HEK293 (cell line): Measurements from ENCODE around the gene FZD10.

ENCODE experiments used
- CTCF ChIA-PET: fragments of 350-600 bp; formaldehyde crosslinking; extraction: SDS; loops from one replicate; lab custom pipeline; 2021; ENCODE audit warnings: antibody characterized with exemption; lab: Yijun Ruan, JAX
- POLR2A ChIA-PET: fragments of 300-600 bp; formaldehyde crosslinking; extraction: SDS; loops from one replicate; lab custom pipeline; 2020; ENCODE audit warnings: antibody characterized with exemption, inconsistent platforms; lab: Yijun Ruan, JAX
- H3K27ac ChIP-seq: fragments of 200-500 bp; sonication (Bioruptor generic); 2 replicates; pipeline ENCODE4 v1.5.1; 2014; ENCODE audit warnings: low read depth, low read length, control low read depth, inconsistent platforms; ENCODE audit errors: extremely low read depth
- H3K36me3 ChIP-seq, 2 experiments: fragments of 200-500 bp in 1 of 2; sonication (Bioruptor generic) in 1 of 2; 1 replicate in 1 of 2; 2 replicates in 1 of 2; pipeline ENCODE4 v1.5.1; 2014 to 2017; ENCODE audit warnings: inconsistent platforms in 2 of 2, low read length in 2 of 2; ENCODE audit not compliant: control insufficient read depth in 2 of 2, insufficient read depth in 1 of 2
- H3K4me1 ChIP-seq: fragments of 200-500 bp; sonication (Bioruptor generic); 2 replicates; pipeline ENCODE4 v1.5.1; 2014; ENCODE audit warnings: mild to moderate bottlenecking, low read length, inconsistent platforms; ENCODE audit not compliant: control insufficient read depth, insufficient read depth
- H3K4me3 ChIP-seq: 2 replicates; pipeline ENCODE4 v1.5.1; 2011; ENCODE audit warnings: low read depth, mild to moderate bottlenecking, control low read depth, low read length, moderate library complexity
- H3K9me3 ChIP-seq: fragments of 200-500 bp; sonication (Bioruptor generic); 2 replicates; pipeline ENCODE4 v1.5.1; 2014; ENCODE audit warnings: low read depth, low read length, inconsistent platforms; ENCODE audit not compliant: control insufficient read depth, insufficient read depth
- HOXC10 ChIP-seq: sonication (generic); formaldehyde crosslinking; IDR thresholded peaks from 2 replicates; pipeline ENCODE4 v1.8.1; 2023; ENCODE audit warnings: mild to moderate bottlenecking, missing genetic modification reagents
- KLF10 ChIP-seq: fragments of 450-650 bp; IDR thresholded peaks from 2 replicates; pipeline ENCODE4 v1.5.1; 2018; ENCODE audit warnings: missing biosample characterization, mild to moderate bottlenecking, missing genetic modification characterization
- KLF7 ChIP-seq: fragments of 450-650 bp; formaldehyde crosslinking; IDR thresholded peaks from 2 replicates; pipeline ENCODE4 v1.5.1; 2016; ENCODE audit warnings: missing biosample characterization, missing genetic modification characterization, borderline replicate concordance
- MEIS1 ChIP-seq: sonication (generic); formaldehyde crosslinking; IDR thresholded peaks from 2 replicates; pipeline ENCODE4 v1.8.1; 2022; ENCODE audit warnings: missing genetic modification reagents, mild to moderate bottlenecking, borderline replicate concordance
- MYNN ChIP-seq: fragments of 450-650 bp; formaldehyde crosslinking; IDR thresholded peaks from 2 replicates; pipeline ENCODE4 v1.5.1; 2016; ENCODE audit warnings: missing biosample characterization, missing genetic modification characterization, borderline replicate concordance
- PRDM10 ChIP-seq: fragments of 450-650 bp; formaldehyde crosslinking; IDR thresholded peaks from 2 replicates; pipeline ENCODE4 v1.5.1; 2016; ENCODE audit warnings: missing biosample characterization, missing genetic modification characterization
- SCRT1 ChIP-seq: fragments of 450-650 bp; formaldehyde crosslinking; IDR thresholded peaks from 2 replicates; pipeline ENCODE4 v1.5.1; 2016; ENCODE audit warnings: missing biosample characterization, missing genetic modification characterization, borderline replicate concordance
- SP2 ChIP-seq: fragments of 450-650 bp; formaldehyde crosslinking; IDR thresholded peaks from 2 replicates; pipeline ENCODE4 v1.5.1; 2016; ENCODE audit warnings: missing biosample characterization, missing genetic modification characterization
- WT1 ChIP-seq: fragments of 450-650 bp; formaldehyde crosslinking; IDR thresholded peaks from 2 replicates; pipeline ENCODE4 v1.5.1; 2016; ENCODE audit warnings: missing biosample characterization, missing genetic modification characterization
- ZBTB1 ChIP-seq: fragments of 450-650 bp; formaldehyde crosslinking; IDR thresholded peaks from 2 replicates; pipeline ENCODE4 v1.5.1; 2016; ENCODE audit warnings: missing biosample characterization, missing genetic modification characterization
- ZEB2 ChIP-seq: fragments of 450-650 bp; formaldehyde crosslinking; IDR thresholded peaks from 2 replicates; pipeline ENCODE4 v1.5.1; 2016; ENCODE audit warnings: missing biosample characterization, missing genetic modification characterization
- ZFP3 ChIP-seq: fragments of 450-650 bp; formaldehyde crosslinking; IDR thresholded peaks from 2 replicates; pipeline ENCODE4 v1.5.1; 2016; ENCODE audit warnings: low read depth, missing biosample characterization, missing genetic modification characterization
- ZFP69B ChIP-seq: fragments of 450-650 bp; formaldehyde crosslinking; IDR thresholded peaks from 2 replicates; pipeline ENCODE4 v1.5.1; 2016; ENCODE audit warnings: missing biosample characterization, missing genetic modification characterization
- ZIC2 ChIP-seq: fragments of 450-650 bp; formaldehyde crosslinking; IDR thresholded peaks from 2 replicates; pipeline ENCODE4 v1.5.1; 2016; ENCODE audit warnings: missing biosample characterization, missing genetic modification characterization
- ZNF18 ChIP-seq: fragments of 450-650 bp; formaldehyde crosslinking; IDR thresholded peaks from 2 replicates; pipeline ENCODE4 v1.5.1; 2016; ENCODE audit warnings: missing biosample characterization, missing genetic modification characterization
- ZNF211 ChIP-seq: fragments of 450-650 bp; formaldehyde crosslinking; IDR thresholded peaks from 2 replicates; pipeline ENCODE4 v1.5.1; 2016; ENCODE audit warnings: low read depth, missing biosample characterization, missing genetic modification characterization
- ZNF214 ChIP-seq: fragments of 450-650 bp; formaldehyde crosslinking; IDR thresholded peaks from 2 replicates; pipeline ENCODE4 v1.5.1; 2017; ENCODE audit warnings: missing biosample characterization, mild to moderate bottlenecking, missing genetic modification characterization, borderline replicate concordance
- ZNF221 ChIP-seq: fragments of 450-650 bp; formaldehyde crosslinking; IDR thresholded peaks from 2 replicates; pipeline ENCODE4 v1.5.1; 2017; ENCODE audit warnings: missing biosample characterization, missing genetic modification characterization, borderline replicate concordance
- ZNF37A ChIP-seq: fragments of 450-650 bp; IDR thresholded peaks from 2 replicates; pipeline ENCODE4 v1.5.1; 2018; ENCODE audit warnings: missing biosample characterization, missing genetic modification characterization
- ZNF404 ChIP-seq: fragments of 450-650 bp; formaldehyde crosslinking; IDR thresholded peaks from 2 replicates; pipeline ENCODE4 v1.5.1; 2017; ENCODE audit warnings: missing biosample characterization, missing genetic modification characterization
- ZNF580 ChIP-seq: fragments of 450-650 bp; formaldehyde crosslinking; IDR thresholded peaks from 2 replicates; pipeline ENCODE4 v1.5.1; 2016; ENCODE audit warnings: missing biosample characterization, missing genetic modification characterization
- ZNF585B ChIP-seq: fragments of 450-650 bp; formaldehyde crosslinking; IDR thresholded peaks from 2 replicates; pipeline ENCODE4 v1.5.1; 2016; ENCODE audit warnings: missing biosample characterization, missing genetic modification characterization
- ZNF610 ChIP-seq: fragments of 450-650 bp; formaldehyde crosslinking; IDR thresholded peaks from 2 replicates; pipeline ENCODE4 v1.5.1; 2016; ENCODE audit warnings: missing biosample characterization, missing genetic modification characterization, borderline replicate concordance
- ZNF664 ChIP-seq: fragments of 450-650 bp; formaldehyde crosslinking; IDR thresholded peaks from 2 replicates; pipeline ENCODE4 v1.5.1; 2016; ENCODE audit warnings: missing biosample characterization, missing genetic modification characterization
- ZNF670 ChIP-seq: fragments of 450-650 bp; formaldehyde crosslinking; IDR thresholded peaks from 2 replicates; pipeline ENCODE4 v1.5.1; 2016; ENCODE audit warnings: missing biosample characterization, missing genetic modification characterization, low read depth
- ZNF785 ChIP-seq: fragments of 450-650 bp; formaldehyde crosslinking; IDR thresholded peaks from 2 replicates; pipeline ENCODE4 v1.5.1; 2016; ENCODE audit warnings: missing biosample characterization, missing genetic modification characterization
- ZNF791 ChIP-seq: fragments of 450-650 bp; formaldehyde crosslinking; IDR thresholded peaks from 2 replicates; pipeline ENCODE4 v1.5.1; 2016; ENCODE audit warnings: missing biosample characterization, missing genetic modification characterization

Gene FZD10

GRCh38 chr12:130169924-130170323 lies 7.7 kb downstream of the FZD10 start:
- Histone ChIP-seq H3K9me3 (no peaks in the 10 kb centered on the region), H3K4me3 (no peak overlapping the region), H3K36me3 (no peaks in the 10 kb centered on the region), H3K27ac (no peak overlapping the region), H3K4me1 (no peaks in the 10 kb centered on the region)
- TF ChIP-seq ZNF670 (tag by site-specific recombination) (no peak), ZNF610 (tag by site-specific recombination) (no peak), MEIS1 (CRISPR knock-in tag) (no peak), ZIC2 (no peak), ZFP3 (tag by site-specific recombination) (no peak), SCRT1 (no peak), WT1 (tag by site-specific recombination) (no peak), ZBTB1 (tag by site-specific recombination) (no peak), SP2 (tag by site-specific recombination) (no peak), ZNF585B (tag by site-specific recombination) (no peak), KLF10 (tag by site-specific recombination) (no peak), ZNF214 (tag by site-specific recombination) (no peak), MYNN (tag by site-specific recombination) (no peak), ZNF404 (tag by site-specific recombination) (no peak), ZNF580 (tag by site-specific recombination) (no peak)
- CTCF ChIA-PET = interaction anchor here (0.7 to 0.8 kb wide), 2 partner anchors 62 to 122 kb away, joined by 3 read pairs; no protein-coding TSS in a partner anchor
- POLR2A ChIA-PET = no interaction called here

GRCh38 chr12:130170611-130171010 lies 8.3 kb downstream of the FZD10 start:
- Histone ChIP-seq H3K36me3 (no peaks in the 10 kb centered on the region), H3K27ac (no peak overlapping the region), H3K9me3 (no peaks in the 10 kb centered on the region), H3K4me3 (no peak overlapping the region)
- ChIA-PET CTCF (interaction anchor here (0.8 kb wide), 1 partner anchor 123 kb away, joined by 3 read pairs; no protein-coding TSS in a partner anchor), POLR2A (no interaction called here)
- TF ChIP-seq ZNF18 (tag by site-specific recombination) = no peak
- TF ChIP-seq ZFP69B (tag by site-specific recombination) = no peak
- no peak for TF ChIP-seq HOXC10 (CRISPR knock-in tag)
- TF ChIP-seq ZNF791 (tag by site-specific recombination) = no peak
- no peak for TF ChIP-seq ZEB2
- TF ChIP-seq ZNF664 (tag by site-specific recombination) = no peak
- TF ChIP-seq KLF10 (tag by site-specific recombination) = no peak
- TF ChIP-seq MEIS1 (CRISPR knock-in tag) = no peak
- TF ChIP-seq ZNF221 (tag by site-specific recombination) = no peak
- TF ChIP-seq ZNF37A (tag by site-specific recombination) = no peak
- TF ChIP-seq KLF7 (tag by site-specific recombination) = no peak
- TF ChIP-seq ZNF580 (tag by site-specific recombination) = no peak
- TF ChIP-seq ZNF211 = no peak
- TF ChIP-seq PRDM10 (tag by site-specific recombination) = no peak
- TF ChIP-seq ZNF785 (tag by site-specific recombination) = no peak
- TF ChIP-seq, all 188 proteins: peak for 0
- no peaks in the 10 kb centered on the region for H3K4me1 ChIP-seq
